Measurements from ENCODE around the gene BCAS3.

Gene BCAS3

DNA sequence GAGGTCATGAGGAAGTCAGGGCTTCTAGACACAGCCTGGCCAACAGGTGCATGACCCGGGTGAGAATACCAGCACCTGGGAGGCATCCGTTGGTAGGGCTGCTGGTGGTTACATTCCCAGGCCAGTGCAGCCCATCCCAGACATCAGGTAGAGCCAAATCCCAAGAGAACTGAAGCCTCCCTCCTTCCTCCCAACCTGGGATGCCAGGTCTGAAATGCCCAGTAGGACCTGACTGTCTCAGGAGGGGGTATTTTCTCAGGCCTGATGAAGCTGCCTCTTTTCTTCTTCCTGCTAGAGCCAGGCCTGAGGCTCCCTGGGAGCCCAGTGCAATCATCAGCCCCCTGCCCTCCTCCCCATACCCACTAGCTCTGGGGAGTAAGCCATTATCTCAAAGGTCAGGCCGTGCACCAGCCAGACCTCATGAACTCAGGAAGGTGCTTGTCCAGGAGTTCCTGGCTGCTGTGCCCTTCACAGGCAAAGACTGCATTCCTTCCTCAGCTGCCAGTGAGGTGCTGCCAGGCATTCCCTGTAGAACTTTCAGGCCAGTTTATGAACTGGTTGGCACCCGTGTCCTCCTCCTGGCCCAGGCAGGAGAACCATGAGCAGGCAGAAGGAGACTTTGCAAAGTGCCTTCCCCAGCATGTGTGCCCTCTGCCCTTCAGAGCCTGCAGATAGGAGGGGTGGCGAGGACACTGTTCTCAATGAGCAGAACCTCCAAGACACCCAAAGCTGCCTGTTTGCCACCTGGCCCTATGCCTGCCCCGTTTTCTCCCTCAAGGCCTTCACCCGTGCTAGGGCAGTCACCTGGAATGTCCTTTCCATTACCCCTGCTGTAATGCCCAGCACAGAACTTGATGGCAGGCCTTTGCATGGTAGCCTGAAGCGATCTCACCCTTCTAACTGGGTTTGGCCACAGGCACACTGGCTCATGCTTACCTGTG, 729.6 kb downstream of the BCAS3 start:
- no peak for DNase-seq

DNA sequence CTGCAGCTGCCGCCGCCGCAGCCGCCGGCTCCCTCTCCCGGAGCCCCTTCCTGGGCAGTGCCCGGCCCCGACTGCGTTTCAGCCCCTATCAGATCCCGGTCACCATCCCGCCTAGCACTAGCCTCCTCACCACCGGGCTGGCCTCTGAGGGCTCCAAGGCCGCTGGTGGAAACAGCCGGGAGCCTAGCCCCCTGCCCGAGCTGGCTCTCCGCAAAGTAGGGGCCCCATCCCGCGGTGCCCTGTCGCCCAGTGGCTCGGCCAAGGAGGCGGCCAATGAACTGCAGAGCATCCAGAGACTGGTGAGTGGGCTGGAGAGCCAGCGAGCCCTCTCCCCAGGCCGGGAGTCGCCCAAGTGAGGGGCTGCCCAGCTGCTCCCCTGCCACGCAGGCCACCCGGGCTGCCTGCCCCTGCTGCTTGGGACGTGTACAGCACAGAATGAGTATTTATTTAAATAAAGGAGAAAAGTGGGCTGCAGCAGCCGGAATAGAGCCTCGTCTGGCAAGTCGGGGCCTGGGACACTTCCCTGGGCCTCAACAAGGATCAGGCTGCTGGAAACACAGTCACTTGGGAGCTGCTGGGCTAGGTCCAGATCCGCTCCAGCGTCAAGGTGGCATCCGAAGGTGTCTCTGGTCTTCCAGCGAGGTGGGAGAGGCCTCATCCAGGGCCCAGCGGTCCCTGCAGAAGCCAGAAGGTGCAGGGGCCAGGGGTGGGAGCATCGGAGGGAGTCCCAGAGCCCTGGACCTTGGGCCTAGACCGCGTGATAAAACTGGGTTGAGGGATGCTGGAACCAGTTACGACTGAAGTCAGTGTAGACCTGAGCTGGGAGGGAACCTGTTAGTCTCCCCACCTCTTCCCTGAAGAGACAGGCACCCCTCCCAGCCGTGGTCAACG, 730.7 kb downstream of the BCAS3 start:
- DNase-seq = no peak

- DNase-seq = no peak
These were observed 731.9 kb downstream of the BCAS3 start for GRCh38 chr17:61409301-61410112.

- DNase-seq = peak; percentile 21 to 70 (median 68)
These were observed 732.7 kb downstream of the BCAS3 start for GRCh38 chr17:61410141-61411010.

GRCh38 chr17:61411011-61411260, 733.3 kb downstream of the BCAS3 start:
- no peak for DNase-seq

DNA sequence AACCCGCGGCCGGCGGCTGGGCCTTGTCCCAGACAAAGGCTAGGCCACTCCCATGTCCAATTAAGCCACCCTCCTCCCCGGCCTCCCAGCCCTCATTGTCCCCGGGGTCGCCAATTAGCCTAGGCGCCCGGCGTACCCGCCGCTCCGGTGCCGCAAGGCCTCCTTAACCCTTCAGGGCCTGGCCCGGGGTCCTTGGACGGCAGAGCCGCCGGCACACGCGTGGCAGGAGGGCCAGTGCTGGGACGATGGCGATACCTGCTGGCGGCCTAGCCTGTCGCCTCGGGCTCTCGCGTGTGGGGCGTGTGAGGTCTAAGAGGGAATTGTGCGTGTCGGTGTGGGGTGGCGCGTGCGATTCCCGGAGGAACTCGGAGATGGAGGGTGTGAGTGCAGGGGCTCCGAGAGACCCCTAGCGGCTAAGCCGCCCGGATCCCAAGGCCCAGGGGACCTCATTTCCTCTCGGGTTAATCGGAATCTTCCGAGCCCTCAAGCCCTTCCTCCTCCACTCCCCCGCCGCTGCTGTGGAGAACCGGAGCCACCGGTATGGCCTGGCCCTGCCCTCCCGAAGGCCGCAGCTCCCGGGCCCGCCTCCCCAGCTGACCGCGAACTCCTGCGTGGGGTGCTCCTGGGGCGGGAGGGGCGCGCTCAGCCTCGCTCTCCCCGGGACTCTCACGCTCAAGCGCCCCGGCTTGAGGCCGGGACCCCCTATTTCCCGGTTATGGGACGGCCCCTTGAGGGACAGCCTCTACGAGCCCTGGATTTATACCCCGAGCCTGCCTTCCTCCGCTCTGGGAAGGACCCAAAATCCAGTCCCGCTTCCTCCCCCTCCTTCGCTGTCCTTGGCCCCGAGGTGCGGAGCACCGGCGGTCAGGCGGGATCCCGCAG, 733.9 kb downstream of the BCAS3 start:
- no peak for DNase-seq

DNA sequence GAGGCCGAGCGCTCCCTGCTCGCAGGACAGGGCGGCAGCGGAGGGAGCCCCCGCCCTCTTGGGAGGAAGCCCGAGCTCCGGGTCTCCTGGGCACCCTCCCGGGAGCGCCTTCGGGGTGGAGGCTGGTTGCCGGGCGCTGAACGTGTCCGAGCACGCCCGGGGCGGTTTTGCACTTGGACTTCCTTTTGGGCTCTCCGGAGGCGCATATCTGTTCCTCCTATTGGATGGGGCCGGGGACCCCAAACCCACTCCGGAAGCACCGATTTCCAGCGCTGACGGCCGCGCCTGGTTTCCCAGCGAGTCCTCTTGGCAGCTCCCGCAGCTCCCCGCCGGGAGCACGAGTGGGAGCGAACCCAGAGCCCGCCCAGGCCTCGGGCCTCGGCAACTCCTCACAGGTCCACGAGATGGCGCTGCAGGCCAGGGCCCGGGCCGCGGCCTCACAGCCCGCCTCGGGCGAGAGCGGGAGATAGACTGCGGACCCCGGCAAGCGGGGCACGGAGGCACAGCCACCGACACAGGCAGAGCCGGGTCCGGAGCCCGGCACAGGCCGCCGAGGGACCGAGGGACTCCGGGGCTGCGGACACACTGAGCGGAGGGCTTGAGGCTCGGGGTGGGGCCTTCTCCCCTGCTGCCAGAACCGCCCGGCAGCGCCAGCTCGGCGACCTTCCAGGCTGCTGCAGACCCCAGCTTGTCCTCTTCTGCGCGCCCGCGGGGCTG, 734.6 kb downstream of the BCAS3 start:
- DNase-seq = peak; percentile 44 to 68 (median 58)

GRCh38 chr17:61412860-61413660, 735.4 kb downstream of the BCAS3 start:
- no peak for DNase-seq

- DNase-seq = no peak
These were observed 736.0 kb downstream of the BCAS3 start for GRCh38 chr17:61413661-61414126.

DNA sequence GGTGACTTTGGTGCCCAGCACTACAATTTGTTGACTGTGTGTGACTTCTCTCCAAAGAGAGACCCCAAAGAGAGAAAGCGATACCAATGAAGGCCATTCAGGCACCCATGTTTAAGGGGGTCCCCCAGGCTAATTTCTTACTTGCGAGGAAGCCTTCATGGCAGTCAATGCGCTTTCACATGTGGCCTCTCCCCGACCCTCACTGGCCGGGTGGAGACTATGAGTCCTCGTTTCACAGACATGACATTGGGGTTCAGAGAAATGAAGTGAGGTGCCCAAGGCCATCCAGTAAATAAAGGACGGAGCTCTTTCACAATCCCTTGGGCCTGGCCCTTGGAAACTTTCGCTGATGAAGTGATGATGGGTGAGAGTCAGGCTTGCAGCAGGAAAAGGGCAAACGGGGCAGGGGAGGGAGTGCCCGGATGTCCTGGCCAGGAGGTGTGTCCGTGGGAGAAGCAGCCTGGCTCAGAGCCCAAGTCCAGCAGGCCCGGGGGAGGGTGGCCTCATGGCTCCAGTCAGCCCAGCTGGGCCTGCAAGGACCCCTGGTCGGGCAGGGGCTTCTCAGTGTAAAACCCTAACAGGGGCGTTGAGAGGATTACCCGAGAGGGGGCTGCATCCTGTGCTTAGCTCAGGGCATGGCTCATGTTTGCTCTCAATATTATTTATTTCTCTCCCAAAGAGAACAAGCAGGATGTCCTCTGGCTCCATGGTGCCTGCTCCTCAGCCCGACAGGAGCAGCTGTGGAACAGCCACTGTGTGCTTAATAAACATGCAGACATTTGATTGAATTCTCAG, 736.7 kb downstream of the BCAS3 start:
- no peak for DNase-seq

DNA sequence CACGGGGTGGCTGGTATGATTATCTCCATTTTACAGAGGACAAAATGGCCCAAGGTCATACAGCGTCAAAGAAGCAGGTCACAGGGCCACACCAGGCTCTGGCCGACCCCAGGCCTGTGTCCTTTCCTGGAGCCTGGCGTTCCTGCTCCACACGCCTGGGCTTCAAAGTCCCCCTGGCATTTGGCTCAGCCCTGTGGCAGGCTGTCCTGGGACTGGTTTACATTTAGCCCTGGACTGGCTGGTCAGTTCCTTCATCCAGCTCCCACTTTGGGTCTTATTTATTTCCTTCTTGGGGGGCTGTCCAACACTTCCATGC, 737.2 kb downstream of the BCAS3 start:
- no peak for DNase-seq

DNA sequence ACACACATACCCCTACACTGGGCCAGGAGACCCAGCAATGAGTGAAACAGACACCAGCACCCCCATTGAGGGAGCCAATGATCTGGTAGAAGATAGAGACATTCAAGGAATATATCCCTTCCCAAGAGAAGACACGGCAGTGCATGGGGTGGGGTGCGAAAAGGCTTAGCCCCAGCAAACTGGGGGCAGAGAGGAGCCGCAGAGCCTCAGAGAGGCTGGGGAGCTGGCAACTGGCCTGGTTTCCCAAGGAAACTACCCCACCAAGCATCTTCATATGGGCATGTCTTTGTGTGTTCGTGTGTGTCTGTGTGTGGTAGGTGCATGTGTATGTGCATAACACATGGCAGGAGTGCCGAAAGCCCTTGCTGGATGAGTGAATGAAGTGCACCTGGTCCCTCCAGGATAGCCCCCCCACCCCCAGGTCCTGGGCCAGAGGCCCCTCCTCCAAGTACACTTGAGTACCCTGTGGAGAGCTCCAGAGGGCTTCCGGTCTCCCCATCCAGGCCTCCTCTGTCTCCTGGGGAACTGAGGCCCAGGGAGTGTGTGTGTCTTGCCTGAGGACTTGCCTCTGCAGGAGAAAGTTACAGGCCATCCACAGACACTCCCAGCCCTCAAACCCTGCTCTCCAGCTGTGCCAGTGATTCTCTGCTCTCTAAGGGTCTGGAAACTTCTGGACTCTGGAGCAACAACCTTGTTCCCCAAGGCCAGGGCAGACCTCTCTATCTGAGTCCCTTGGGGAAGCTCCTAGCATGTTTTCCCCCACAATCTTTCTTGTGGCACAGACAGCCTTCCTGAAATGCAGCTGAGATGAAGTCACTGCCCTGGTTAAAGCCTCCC, 737.9 kb downstream of the BCAS3 start:
- DNase-seq = no peak

- DNase-seq = no peak
These were observed 738.5 kb downstream of the BCAS3 start for GRCh38 chr17:61416211-61416539.

GRCh38 chr17:61416540-61417363, 739.1 kb downstream of the BCAS3 start:
- DNase-seq = peak in 2 of 4 experiments; percentile 18 to 37

DNA sequence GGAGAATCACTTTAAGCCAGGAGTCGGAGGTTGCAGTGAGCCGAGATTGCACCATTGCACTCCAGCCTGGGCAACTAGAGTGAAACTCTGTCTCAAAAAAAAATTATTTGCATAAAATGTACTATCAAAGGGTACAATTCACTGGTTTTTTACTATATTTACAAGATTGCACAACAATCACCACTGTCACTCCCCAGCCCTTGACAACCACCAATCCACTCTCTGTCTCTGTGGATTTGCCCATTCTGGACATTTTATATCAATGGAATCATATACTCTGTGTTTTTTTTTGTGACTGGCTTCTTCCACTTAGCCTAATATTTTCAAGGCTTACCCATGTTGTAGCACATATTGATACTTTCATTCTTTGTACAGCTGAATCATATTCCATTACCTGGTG, 740.8 kb downstream of the BCAS3 start:
- no peak for DNase-seq

DNA sequence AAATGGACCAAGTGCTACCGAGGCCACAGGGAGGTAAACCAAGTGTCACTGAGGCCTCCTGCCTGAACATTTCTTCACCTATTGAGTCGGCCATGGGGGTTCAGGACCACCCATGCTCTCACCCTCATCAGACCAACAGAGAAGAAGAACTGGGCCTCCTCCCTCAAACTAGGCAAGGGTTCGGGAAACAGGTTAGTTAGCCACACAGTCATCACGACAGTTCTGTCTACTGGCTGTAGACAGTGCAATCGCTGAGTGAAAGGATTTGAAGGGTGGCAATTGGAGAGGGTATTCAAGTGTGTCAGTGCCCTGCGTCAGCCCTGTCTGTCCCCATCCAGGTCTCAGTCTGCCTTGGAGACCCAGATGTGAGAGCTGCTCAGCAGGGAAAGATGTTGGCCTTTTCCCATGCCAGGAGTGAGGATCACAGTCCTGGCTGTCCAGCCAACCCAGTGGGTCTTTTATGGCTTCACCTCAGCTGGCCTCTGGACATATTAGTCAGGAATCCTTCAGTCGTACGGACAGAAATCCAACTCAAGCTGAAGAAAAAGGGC, 741.9 kb downstream of the BCAS3 start:
- DNase-seq = no peak

- no peak for DNase-seq
These were observed 742.4 kb downstream of the BCAS3 start for GRCh38 chr17:61420052-61420451.
